A549 (cell line): ENCODE data around the gene RGS6. TPM values are rescaled to one million over a fixed set of nuclear protein-coding genes. Genes with fewer than 3 reads are reported as not detected.

Experiments used
- ATAC-seq, 2 experiments: fragments of 200-7000 bp in 1 of 2; fragments of >200 bp in 1 of 2; cut with Nextera tagmentation in 1 of 2; cut with Tn5 transposase in 1 of 2; 3 replicates each; pipeline versions ENCODE4 v1.8.0 to v1.9.1; 2018 to 2020; ENCODE audit warnings: mild to moderate bottlenecking in 1 of 2, moderate library complexity in 1 of 2
- CTCF ChIA-PET: fragments of 300-600 bp; sonication (Branson Sonifier 250); formaldehyde crosslinking; extraction: SDS; loops from one replicate; lab custom pipeline; 2021; ENCODE audit warnings: antibody characterized with exemption, inconsistent platforms; lab: Yijun Ruan, JAX
- POLR2A ChIA-PET: fragments of 350-600 bp; formaldehyde crosslinking; extraction: SDS; loops from one replicate; lab custom pipeline; 2021; ENCODE audit warnings: antibody characterized with exemption, inconsistent platforms; lab: Yijun Ruan, JAX
- DNase-seq, 2 experiments: peaks; one replicate each; pipeline versions ENCODE4 v3.0.0 to v3.0.0-alpha.2; 2011 to 2016; ENCODE audit warnings: low read depth in 1 of 2, low spot score in 1 of 2
- FAIRE-seq: peaks from 2 replicates; lab custom pipeline; 2011; peaks lifted over from hg19 to GRCh38; lab: Jason Lieb, UNC
- H3K27ac ChIP-seq, 2 experiments: fragments of >200 bp; sonication (Bioruptor Twin); formaldehyde crosslinking; 3 replicates each; pipeline ENCODE4 v1.5.1; 2016 to 2017
- H3K4me1 ChIP-seq: fragments of >200 bp; sonication (Bioruptor Twin); formaldehyde crosslinking; 3 replicates; pipeline ENCODE4 v1.6.1; 2016
- H3K4me2 ChIP-seq: fragments of >200 bp; sonication (Bioruptor Twin); formaldehyde crosslinking; 3 replicates; pipeline ENCODE4 v1.6.1; 2016
- H3K4me3 ChIP-seq: fragments of >200 bp; sonication (Bioruptor Twin); formaldehyde crosslinking; 3 replicates; pipeline ENCODE4 v1.5.1; 2016
- H3K9me3 ChIP-seq: fragments of >200 bp; sonication (Bioruptor Twin); formaldehyde crosslinking; 3 replicates; pipeline ENCODE4 v1.6.1; 2016
- CHD2 ChIP-seq: fragments of 150-350 bp; IDR thresholded peaks from 2 replicates; pipeline ENCODE4 v1.6.1; 2014; ENCODE audit warnings: low read length; ENCODE audit not compliant: partially characterized antibody
- CHD4 ChIP-seq: fragments of 200-600 bp; sonication (generic); IDR thresholded peaks from 2 replicates; pipeline ENCODE4 v1.6.1; 2016; ENCODE audit warnings: antibody characterized with exemption, mild to moderate bottlenecking, borderline replicate concordance
- ESRRA ChIP-seq: fragments of 150-350 bp; IDR thresholded peaks from 2 replicates; pipeline ENCODE4 v1.6.1; 2014; ENCODE audit warnings: mild to moderate bottlenecking, low read length, borderline replicate concordance
- FOSB ChIP-seq: fragments of 250-450 bp; sonication (Bioruptor Pico); IDR thresholded peaks from 2 replicates; pipeline ENCODE4 v1.5.0; 2020; ENCODE audit warnings: mild to moderate bottlenecking, moderate library complexity
- FOSL2 ChIP-seq, 2 experiments: fragments of 450-650 bp in 1 of 2; fragments of >200 bp in 1 of 2; sonication (Bioruptor Twin) in 1 of 2; formaldehyde crosslinking; IDR thresholded peaks; 2 replicates each; pipeline versions ENCODE4 v1.5.0 to v1.6.1; 2016 to 2020; ENCODE audit warnings: mild to moderate bottlenecking in 1 of 2, moderate library complexity in 1 of 2
- FOXS1 ChIP-seq: fragments of 250-450 bp; sonication (Bioruptor Pico); IDR thresholded peaks from 2 replicates; pipeline ENCODE4 v1.5.0; 2020; ENCODE audit warnings: mild to moderate bottlenecking, moderate library complexity
- HOXA7 ChIP-seq: fragments of 250-450 bp; sonication (Bioruptor Pico); IDR thresholded peaks from 2 replicates; pipeline ENCODE4 v1.5.0; 2020; ENCODE audit warnings: mild to moderate bottlenecking, moderate library complexity
- HOXB13 ChIP-seq: fragments of 250-450 bp; sonication (Bioruptor Pico); IDR thresholded peaks from 2 replicates; pipeline ENCODE4 v1.5.0; 2020; ENCODE audit warnings: low read depth, mild to moderate bottlenecking, moderate library complexity
- JUN ChIP-seq, 2 experiments: fragments of >200 bp; sonication (Bioruptor Twin); formaldehyde crosslinking; IDR thresholded peaks; 2 replicates in 1 of 2; 3 replicates in 1 of 2; pipeline ENCODE4 v1.6.1; 2016 to 2017
- KDM5A ChIP-seq: fragments of 200-600 bp; sonication (generic); IDR thresholded peaks from 2 replicates; pipeline ENCODE4 v1.6.1; 2016; ENCODE audit warnings: antibody characterized with exemption, mild to moderate bottlenecking
- PHF8 ChIP-seq: fragments of 200-600 bp; sonication (generic); IDR thresholded peaks from 2 replicates; pipeline ENCODE4 v1.6.1; 2016; ENCODE audit warnings: low read depth, mild to moderate bottlenecking, antibody characterized with exemption, moderate library complexity, borderline replicate concordance
- RARB ChIP-seq: fragments of 250-450 bp; sonication (Bioruptor Pico); IDR thresholded peaks from 2 replicates; pipeline ENCODE4 v1.8.0; 2021; ENCODE audit warnings: mild to moderate bottlenecking, moderate library complexity
- RCOR1 ChIP-seq: fragments of 150-350 bp; IDR thresholded peaks from 2 replicates; pipeline ENCODE4 v1.6.1; 2014; ENCODE audit warnings: antibody characterized with exemption, low read length, low read depth
- RFX5 ChIP-seq: fragments of 450-650 bp; IDR thresholded peaks from 2 replicates; pipeline ENCODE4 v1.7.1; 2014; ENCODE audit warnings: antibody characterized with exemption, mild to moderate bottlenecking, moderate library complexity
- SREBF2 ChIP-seq: fragments of 450-650 bp; IDR thresholded peaks from 2 replicates; pipeline ENCODE4 v1.6.1; 2014; ENCODE audit warnings: mild to moderate bottlenecking, moderate library complexity
- ZC3H11A ChIP-seq: fragments of 450-650 bp; IDR thresholded peaks from 2 replicates; pipeline ENCODE4 v1.6.1; 2014; ENCODE audit warnings: antibody characterized with exemption, mild to moderate bottlenecking
- WGBS: methylation state at CpG from one replicate; pipeline ENCODE4 v1.1.6; 2017; ENCODE audit errors: missing lambda C conversion rate; 5-methylcytosine and 5-hydroxymethylcytosine counted together
- polyA plus RNA-seq, 4 experiments: library from polyadenylated mRNA; depleted of rRNA in 3 of 4; stranded (reverse); fragments of >200 nt; fragmentation: RNase III in 1 of 4; extraction: RNeasy Plus Mini Kit Qiagen cat#74134 plus additional on column Dnase treatment in 1 of 4; gene quantifications; 2 replicates in 3 of 4; 3 replicates in 1 of 4; pipeline ENCODE4 v1.2.3, GENCODE V29; 2011 to 2017
- TF ChIP-seq, protein P1 (sequence below): fragments of 450-650 bp; IDR thresholded peaks from 2 replicates; pipeline ENCODE4 v1.6.1; 2014; ENCODE audit warnings: antibody characterized with exemption
- TF ChIP-seq, protein P2 (sequence below): fragments of 200-600 bp; sonication (generic); IDR thresholded peaks from 2 replicates; pipeline ENCODE4 v1.6.1; 2016; ENCODE audit warnings: antibody characterized with exemption, mild to moderate bottlenecking, moderate library complexity
- TF ChIP-seq, protein P3 (sequence below): IDR thresholded peaks from 2 replicates; pipeline ENCODE4 v1.6.1; 2012
- TF ChIP-seq, protein P4 (sequence below): fragments of >200 bp; sonication (Bioruptor Twin); formaldehyde crosslinking; IDR thresholded peaks from 3 replicates; pipeline ENCODE4 v1.6.1; 2016
- TF ChIP-seq, protein P5 (sequence below): fragments of 250-450 bp; sonication (Bioruptor Pico); IDR thresholded peaks from 2 replicates; pipeline ENCODE4 v1.5.0; 2020; ENCODE audit warnings: low read depth, mild to moderate bottlenecking, moderate library complexity
- TF ChIP-seq, protein P6 (sequence below): fragments of >200 bp; sonication (Bioruptor Twin); formaldehyde crosslinking; IDR thresholded peaks from 2 replicates; pipeline ENCODE4 v1.6.1; 2016
- TF ChIP-seq, protein P7 (sequence below): fragments of 150-350 bp; IDR thresholded peaks from 2 replicates; pipeline ENCODE4 v1.6.1; 2014; ENCODE audit warnings: low read depth, mild to moderate bottlenecking, low read length

Gene RGS6
- polyA plus RNA-seq, 2 of the 4 experiments (the other 2 are of a cell fraction): not detected

DNA sequence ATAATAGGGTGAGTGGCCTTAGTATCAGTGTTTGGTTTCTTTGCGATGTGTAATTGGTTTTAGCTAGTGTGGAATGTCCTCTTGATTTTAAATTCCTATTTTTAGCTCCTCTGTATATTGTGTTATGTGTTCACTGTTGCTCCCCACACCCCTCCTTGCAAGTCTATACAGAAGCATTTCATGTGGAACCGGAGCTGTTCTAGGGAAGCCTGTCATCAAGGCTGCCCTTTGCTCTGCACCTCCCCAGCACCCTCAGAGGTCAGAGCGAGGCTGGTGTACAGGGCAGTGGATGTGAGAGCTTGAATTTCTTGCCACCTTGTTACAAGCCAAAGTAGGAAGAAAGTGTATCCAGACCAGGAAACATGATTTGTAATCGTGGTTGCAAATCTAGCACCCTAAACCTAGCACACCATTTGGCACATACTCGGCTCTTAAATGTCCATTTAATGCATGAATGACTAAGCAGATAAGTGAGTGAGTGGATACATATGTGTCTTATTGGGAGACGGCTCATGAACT is 376.8 kb downstream of the RGS6 start:
- 15% methylated on average over 6 of the region's 6 CpGs for WGBS
- ATAC-seq (no peak), FAIRE-seq (no peak), DNase-seq (no peak)
- no peak overlapping the region for H3K4me3 ChIP-seq
- no peak overlapping the region for H3K27ac ChIP-seq
- no peak for TF ChIP-seq CHD2
- TF ChIP-seq RFX5: no peak
- no peak for TF ChIP-seq RARB
- TF ChIP-seq PHF8: no peak
- no peak for TF ChIP-seq FOXS1
- TF ChIP-seq JUN (IDR thresholded peaks at IDR 0.05): no peak
- TF ChIP-seq, protein P1, sequence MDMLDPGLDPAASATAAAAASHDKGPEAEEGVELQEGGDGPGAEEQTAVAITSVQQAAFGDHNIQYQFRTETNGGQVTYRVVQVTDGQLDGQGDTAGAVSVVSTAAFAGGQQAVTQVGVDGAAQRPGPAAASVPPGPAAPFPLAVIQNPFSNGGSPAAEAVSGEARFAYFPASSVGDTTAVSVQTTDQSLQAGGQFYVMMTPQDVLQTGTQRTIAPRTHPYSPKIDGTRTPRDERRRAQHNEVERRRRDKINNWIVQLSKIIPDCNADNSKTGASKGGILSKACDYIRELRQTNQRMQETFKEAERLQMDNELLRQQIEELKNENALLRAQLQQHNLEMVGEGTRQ: no peak
- TF ChIP-seq, protein P2, sequence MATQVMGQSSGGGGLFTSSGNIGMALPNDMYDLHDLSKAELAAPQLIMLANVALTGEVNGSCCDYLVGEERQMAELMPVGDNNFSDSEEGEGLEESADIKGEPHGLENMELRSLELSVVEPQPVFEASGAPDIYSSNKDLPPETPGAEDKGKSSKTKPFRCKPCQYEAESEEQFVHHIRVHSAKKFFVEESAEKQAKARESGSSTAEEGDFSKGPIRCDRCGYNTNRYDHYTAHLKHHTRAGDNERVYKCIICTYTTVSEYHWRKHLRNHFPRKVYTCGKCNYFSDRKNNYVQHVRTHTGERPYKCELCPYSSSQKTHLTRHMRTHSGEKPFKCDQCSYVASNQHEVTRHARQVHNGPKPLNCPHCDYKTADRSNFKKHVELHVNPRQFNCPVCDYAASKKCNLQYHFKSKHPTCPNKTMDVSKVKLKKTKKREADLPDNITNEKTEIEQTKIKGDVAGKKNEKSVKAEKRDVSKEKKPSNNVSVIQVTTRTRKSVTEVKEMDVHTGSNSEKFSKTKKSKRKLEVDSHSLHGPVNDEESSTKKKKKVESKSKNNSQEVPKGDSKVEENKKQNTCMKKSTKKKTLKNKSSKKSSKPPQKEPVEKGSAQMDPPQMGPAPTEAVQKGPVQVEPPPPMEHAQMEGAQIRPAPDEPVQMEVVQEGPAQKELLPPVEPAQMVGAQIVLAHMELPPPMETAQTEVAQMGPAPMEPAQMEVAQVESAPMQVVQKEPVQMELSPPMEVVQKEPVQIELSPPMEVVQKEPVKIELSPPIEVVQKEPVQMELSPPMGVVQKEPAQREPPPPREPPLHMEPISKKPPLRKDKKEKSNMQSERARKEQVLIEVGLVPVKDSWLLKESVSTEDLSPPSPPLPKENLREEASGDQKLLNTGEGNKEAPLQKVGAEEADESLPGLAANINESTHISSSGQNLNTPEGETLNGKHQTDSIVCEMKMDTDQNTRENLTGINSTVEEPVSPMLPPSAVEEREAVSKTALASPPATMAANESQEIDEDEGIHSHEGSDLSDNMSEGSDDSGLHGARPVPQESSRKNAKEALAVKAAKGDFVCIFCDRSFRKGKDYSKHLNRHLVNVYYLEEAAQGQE: no peak
- TF ChIP-seq, protein P3, sequence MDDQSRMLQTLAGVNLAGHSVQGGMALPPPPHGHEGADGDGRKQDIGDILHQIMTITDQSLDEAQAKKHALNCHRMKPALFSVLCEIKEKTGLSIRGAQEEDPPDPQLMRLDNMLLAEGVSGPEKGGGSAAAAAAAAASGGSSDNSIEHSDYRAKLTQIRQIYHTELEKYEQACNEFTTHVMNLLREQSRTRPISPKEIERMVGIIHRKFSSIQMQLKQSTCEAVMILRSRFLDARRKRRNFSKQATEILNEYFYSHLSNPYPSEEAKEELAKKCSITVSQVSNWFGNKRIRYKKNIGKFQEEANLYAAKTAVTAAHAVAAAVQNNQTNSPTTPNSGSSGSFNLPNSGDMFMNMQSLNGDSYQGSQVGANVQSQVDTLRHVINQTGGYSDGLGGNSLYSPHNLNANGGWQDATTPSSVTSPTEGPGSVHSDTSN: no peak
- TF ChIP-seq RCOR1: no peak
- no peak for TF ChIP-seq ESRRA
- TF ChIP-seq, protein P4, sequence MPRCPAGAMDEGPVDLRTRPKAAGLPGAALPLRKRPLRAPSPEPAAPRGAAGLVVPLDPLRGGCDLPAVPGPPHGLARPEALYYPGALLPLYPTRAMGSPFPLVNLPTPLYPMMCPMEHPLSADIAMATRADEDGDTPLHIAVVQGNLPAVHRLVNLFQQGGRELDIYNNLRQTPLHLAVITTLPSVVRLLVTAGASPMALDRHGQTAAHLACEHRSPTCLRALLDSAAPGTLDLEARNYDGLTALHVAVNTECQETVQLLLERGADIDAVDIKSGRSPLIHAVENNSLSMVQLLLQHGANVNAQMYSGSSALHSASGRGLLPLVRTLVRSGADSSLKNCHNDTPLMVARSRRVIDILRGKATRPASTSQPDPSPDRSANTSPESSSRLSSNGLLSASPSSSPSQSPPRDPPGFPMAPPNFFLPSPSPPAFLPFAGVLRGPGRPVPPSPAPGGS: no peak
- TF ChIP-seq, protein P5, sequence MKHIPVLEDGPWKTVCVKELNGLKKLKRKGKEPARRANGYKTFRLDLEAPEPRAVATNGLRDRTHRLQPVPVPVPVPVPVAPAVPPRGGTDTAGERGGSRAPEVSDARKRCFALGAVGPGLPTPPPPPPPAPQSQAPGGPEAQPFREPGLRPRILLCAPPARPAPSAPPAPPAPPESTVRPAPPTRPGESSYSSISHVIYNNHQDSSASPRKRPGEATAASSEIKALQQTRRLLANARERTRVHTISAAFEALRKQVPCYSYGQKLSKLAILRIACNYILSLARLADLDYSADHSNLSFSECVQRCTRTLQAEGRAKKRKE (CRISPR knock-in tag): no peak
- ChIA-PET POLR2A (no interaction called here), CTCF (interaction anchor here (1.0 kb wide), 1 partner anchor 17 kb away, joined by 4 read pairs; no protein-coding TSS in a partner anchor)
- no peaks in the 10 kb centered on the region for H3K4me1 ChIP-seq
- no peak overlapping the region for H3K4me2 ChIP-seq
- no peaks in the 10 kb centered on the region for H3K9me3 ChIP-seq

DNA sequence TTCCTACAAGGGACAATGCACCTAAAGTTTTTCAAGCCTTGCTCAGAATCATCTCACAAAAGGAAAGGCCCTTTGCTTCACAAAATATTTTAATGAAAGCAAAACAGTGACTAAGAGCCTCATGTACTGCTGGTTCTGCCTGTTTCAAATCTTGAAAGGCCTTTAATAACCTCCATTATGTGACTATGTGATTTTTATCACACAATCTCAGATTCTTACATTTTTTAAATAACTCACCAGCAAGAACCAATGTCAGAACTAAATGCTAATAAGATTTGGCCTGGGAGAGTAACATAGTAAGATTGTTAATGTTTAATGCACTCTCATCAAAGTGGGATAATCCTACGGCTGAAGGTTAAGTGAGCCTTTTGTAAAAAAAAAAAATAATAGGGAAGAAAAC is 378.9 kb downstream of the RGS6 start:
- CTCF ChIA-PET: no interaction called here
- 40% methylated on average over 1 of the region's 1 CpG for WGBS
- Histone ChIP-seq H3K4me2 (no peak overlapping the region), H3K27ac (no peak overlapping the region), H3K4me1 (no peaks in the 10 kb centered on the region), H3K9me3 (no peaks in the 10 kb centered on the region), H3K4me3 (no peak overlapping the region)
- ATAC-seq: no peak
- DNase-seq: no peak
- no peak for FAIRE-seq
- POLR2A ChIA-PET: no interaction called here
- TF ChIP-seq ZC3H11A (no peak), CHD4 (no peak), SREBF2 (no peak), RFX5 (no peak), KDM5A (no peak), ESRRA (no peak), HOXA7 (CRISPR knock-in tag) (no peak), FOSB (no peak), FOSL2 (IDR thresholded peaks at IDR 0.05) (no peak), FOSL2 (CRISPR knock-in tag; IDR thresholded peaks at IDR 0.05) (no peak), HOXB13 (CRISPR knock-in tag) (no peak)
- TF ChIP-seq, protein P1: no peak
- TF ChIP-seq, protein P6, sequence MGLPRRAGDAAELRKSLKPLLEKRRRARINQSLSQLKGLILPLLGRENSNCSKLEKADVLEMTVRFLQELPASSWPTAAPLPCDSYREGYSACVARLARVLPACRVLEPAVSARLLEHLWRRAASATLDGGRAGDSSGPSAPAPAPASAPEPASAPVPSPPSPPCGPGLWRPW: no peak
- TF ChIP-seq, protein P7, sequence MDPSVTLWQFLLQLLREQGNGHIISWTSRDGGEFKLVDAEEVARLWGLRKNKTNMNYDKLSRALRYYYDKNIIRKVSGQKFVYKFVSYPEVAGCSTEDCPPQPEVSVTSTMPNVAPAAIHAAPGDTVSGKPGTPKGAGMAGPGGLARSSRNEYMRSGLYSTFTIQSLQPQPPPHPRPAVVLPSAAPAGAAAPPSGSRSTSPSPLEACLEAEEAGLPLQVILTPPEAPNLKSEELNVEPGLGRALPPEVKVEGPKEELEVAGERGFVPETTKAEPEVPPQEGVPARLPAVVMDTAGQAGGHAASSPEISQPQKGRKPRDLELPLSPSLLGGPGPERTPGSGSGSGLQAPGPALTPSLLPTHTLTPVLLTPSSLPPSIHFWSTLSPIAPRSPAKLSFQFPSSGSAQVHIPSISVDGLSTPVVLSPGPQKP: no peak
